GM12892 (cell line): ENCODE data around the gene GOLGA6L4.
"Not testable (repeated sequence)": the region's sequence is repeated elsewhere in the genome, so short reads cannot be mapped to it uniquely, and the experiment has no call there.

Experiments
- POLR2A ChIP-seq: IDR thresholded peaks from 2 replicates; pipeline ENCODE4 v1.6.1; 2011; ENCODE audit warnings: low read depth, low read length, control low read depth
- POLR2AphosphoS5 ChIP-seq: IDR thresholded peaks from 2 replicates; pipeline ENCODE4 v1.6.1; 2011; ENCODE audit warnings: low read depth, low read length, control low read depth
- TAF1 ChIP-seq: IDR thresholded peaks from 2 replicates; pipeline ENCODE4 v1.6.1; 2011; ENCODE audit warnings: low read depth, mild to moderate bottlenecking, control low read depth, low read length, borderline replicate concordance

- not testable (repeated sequence) for TF ChIP-seq POLR2AphosphoS5, POLR2A, TAF1
Measured at GRCh38 chr15:84195603-84196002, 40.0 kb upstream of the GOLGA6L4 start.
